Measurements from ENCODE around the gene MBP. TPM values are rescaled to one million over a fixed set of nuclear protein-coding genes. Genes with fewer than 3 reads are reported as not detected.

The MBP gene
- total RNA-seq, 2 donors from 2014 or later = 43.0 to 65.8 TPM

GRCh38 chr18:77025831-77026363 is 106.7 kb downstream of the MBP start:
- intact Hi-C loops (cut with DNase I) = no loop called here
- no peaks in the 10 kb centered on the region for H3K27me3 ChIP-seq
- no peak overlapping the region for H3K27ac ChIP-seq
- H3K4me3 ChIP-seq = no peak overlapping the region
- H3K9me3 ChIP-seq = no peaks in the 10 kb centered on the region
- TF ChIP-seq, protein P1, sequence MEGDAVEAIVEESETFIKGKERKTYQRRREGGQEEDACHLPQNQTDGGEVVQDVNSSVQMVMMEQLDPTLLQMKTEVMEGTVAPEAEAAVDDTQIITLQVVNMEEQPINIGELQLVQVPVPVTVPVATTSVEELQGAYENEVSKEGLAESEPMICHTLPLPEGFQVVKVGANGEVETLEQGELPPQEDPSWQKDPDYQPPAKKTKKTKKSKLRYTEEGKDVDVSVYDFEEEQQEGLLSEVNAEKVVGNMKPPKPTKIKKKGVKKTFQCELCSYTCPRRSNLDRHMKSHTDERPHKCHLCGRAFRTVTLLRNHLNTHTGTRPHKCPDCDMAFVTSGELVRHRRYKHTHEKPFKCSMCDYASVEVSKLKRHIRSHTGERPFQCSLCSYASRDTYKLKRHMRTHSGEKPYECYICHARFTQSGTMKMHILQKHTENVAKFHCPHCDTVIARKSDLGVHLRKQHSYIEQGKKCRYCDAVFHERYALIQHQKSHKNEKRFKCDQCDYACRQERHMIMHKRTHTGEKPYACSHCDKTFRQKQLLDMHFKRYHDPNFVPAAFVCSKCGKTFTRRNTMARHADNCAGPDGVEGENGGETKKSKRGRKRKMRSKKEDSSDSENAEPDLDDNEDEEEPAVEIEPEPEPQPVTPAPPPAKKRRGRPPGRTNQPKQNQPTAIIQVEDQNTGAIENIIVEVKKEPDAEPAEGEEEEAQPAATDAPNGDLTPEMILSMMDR (IDR thresholded peaks at IDR 0.05) = no peak
- no peaks in the 10 kb centered on the region for H3K4me1 ChIP-seq
- DNase-seq = no peak
- no peaks in the 10 kb centered on the region for H3K36me3 ChIP-seq
- no peak overlapping the region for H3K9ac ChIP-seq (ENCODE audit: low read depth in 2 of 2, low read length in 2 of 2)

GRCh38 chr18:77025123-77025522 is 107.5 kb downstream of the MBP start:
- Histone ChIP-seq H3K27ac (no peak overlapping the region), H3K9me3 (no peaks in the 10 kb centered on the region), H3K27me3 (no peaks in the 10 kb centered on the region), H3K9ac (ENCODE audit: low read depth in 2 of 2, low read length in 2 of 2) (no peak overlapping the region), H3K36me3 (no peaks in the 10 kb centered on the region), H3K4me1 (no peaks in the 10 kb centered on the region), H3K4me3 (no peak overlapping the region)
- TF ChIP-seq, protein P1 (IDR thresholded peaks at IDR 0.05) = no peak
- no peak for DNase-seq
- intact Hi-C loops (cut with DNase I) = no loop called here

DNA sequence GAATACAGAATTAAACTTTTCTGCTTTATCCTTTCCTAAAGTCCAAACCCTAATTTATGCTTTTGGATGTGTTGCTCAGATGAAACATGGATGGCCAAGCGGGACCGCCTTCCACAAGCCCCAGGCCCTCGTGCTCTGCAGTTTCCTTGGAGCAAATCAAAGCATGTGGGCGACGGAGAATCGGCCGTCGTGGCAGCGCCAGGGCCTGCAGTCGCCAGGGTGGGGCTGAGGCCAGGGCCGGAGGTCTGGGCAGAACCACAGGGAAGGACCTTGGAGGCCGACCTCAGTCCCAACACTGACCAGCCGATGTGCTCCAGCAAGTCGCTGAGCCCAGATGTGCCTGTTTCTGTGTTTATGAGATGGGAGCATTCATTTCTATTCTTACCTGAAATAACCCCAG is 108.1 kb downstream of the MBP start:
- Histone ChIP-seq H3K4me1 (no peaks in the 10 kb centered on the region), H3K27me3 (no peaks in the 10 kb centered on the region), H3K9me3 (no peaks in the 10 kb centered on the region), H3K36me3 (no peaks in the 10 kb centered on the region), H3K27ac (no peak overlapping the region), H3K9ac (ENCODE audit: low read depth in 2 of 2, low read length in 2 of 2) (no peak overlapping the region), H3K4me3 (no peak overlapping the region)
- intact Hi-C loops (cut with DNase I) = no loop called here
- DNase-seq = no peak
- TF ChIP-seq, protein P1 (IDR thresholded peaks at IDR 0.05) = no peak

DNA sequence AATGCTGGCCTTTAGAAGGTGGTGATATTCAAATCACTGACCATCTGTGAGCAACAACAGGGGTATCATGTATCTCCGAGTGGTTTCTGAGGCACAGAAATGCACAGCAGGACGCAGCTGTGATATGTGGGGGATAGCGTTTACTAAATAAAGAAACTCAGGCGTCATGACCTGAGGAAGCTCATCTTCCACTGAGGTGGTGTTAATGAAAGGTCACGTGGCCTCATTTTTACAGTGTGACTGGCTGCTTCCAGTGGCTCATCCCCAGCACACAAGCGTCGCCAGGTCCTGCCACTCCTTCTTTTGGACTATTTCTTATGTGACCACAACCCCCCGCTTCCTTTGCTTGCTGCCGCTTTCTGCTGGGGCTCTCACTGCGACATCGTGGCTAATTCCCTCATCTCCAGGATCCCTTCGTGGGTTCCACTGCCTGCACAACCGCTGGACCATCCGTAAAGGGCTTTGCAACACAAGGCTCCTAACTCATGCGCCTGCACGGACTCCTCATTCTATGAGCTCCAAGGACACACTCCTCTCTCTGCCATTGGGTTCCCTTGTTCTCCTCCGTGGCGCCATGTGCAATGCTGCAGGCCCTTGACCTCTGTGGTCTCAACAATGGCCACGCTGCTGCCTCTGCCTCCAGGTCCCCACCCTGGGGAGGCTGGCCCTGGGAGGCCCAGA is 109.3 kb downstream of the MBP start:
- Histone ChIP-seq H3K36me3 (no peaks in the 10 kb centered on the region), H3K9me3 (no peaks in the 10 kb centered on the region), H3K9ac (ENCODE audit: low read depth in 2 of 2, low read length in 2 of 2) (no peak overlapping the region), H3K27me3 (no peaks in the 10 kb centered on the region), H3K27ac (no peak overlapping the region), H3K4me3 (no peak overlapping the region), H3K4me1 (no peaks in the 10 kb centered on the region)
- no peak for DNase-seq
- TF ChIP-seq, protein P1 (IDR thresholded peaks at IDR 0.05) = no peak
- intact Hi-C loops (cut with DNase I) = no loop called here

DNA sequence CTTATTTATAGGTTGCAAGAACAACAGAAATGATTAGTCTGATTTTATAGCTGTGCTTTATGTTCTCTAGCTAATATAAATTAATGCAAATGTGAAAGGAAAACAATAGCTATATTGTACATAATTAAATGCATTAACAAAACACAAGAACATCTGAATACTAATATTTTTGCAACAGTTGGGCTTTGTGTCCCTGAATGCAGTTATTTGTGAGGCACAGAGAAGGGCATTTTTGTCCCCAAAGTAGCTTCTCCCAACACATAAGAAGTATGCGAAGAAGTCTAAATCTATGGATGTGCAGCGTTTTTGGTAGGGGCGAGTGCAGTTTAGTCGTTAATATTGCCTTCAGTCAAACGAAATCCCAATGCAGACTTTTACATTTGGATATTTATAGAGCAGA is 110.0 kb downstream of the MBP start:
- no peaks in the 10 kb centered on the region for H3K36me3 ChIP-seq
- DNase-seq = no peak
- no peaks in the 10 kb centered on the region for H3K9me3 ChIP-seq
- intact Hi-C loops (cut with DNase I) = no loop called here
- H3K4me3 ChIP-seq = no peak overlapping the region
- no peaks in the 10 kb centered on the region for H3K27me3 ChIP-seq
- H3K27ac ChIP-seq = no peak overlapping the region
- no peaks in the 10 kb centered on the region for H3K4me1 ChIP-seq
- no peak overlapping the region for H3K9ac ChIP-seq (ENCODE audit: low read depth in 2 of 2, low read length in 2 of 2)
- TF ChIP-seq, protein P1 (IDR thresholded peaks at IDR 0.05) = no peak
